WTC11 (cell line): ENCODE results near the gene DHDH. TPM values are rescaled to one million over a fixed set of nuclear protein-coding genes. Genes with fewer than 3 reads are reported as not detected.

Experiments used
- ATF6 ChIP-seq: sonication (generic); formaldehyde crosslinking; IDR thresholded peaks from 2 replicates; pipeline ENCODE4 v1.8.1; 2023; ENCODE audit warnings: mild to moderate bottlenecking, missing genetic modification reagents
- CBFB ChIP-seq: sonication (generic); formaldehyde crosslinking; IDR thresholded peaks from 2 replicates; pipeline ENCODE4 v1.8.1; 2022; ENCODE audit warnings: mild to moderate bottlenecking, low read depth, missing genetic modification reagents
- CREB1 ChIP-seq: sonication (generic); formaldehyde crosslinking; IDR thresholded peaks from 2 replicates; pipeline ENCODE4 v1.8.0; 2023; ENCODE audit warnings: mild to moderate bottlenecking, missing genetic modification reagents
- CTCF ChIP-seq: fragments of 200-600 bp; IDR thresholded peaks from 2 replicates; pipeline ENCODE4 v1.8.0; 2022; ENCODE audit warnings: antibody characterized with exemption
- E2F1 ChIP-seq: sonication (generic); formaldehyde crosslinking; IDR thresholded peaks from 2 replicates; pipeline ENCODE4 v1.8.0; 2022; ENCODE audit warnings: mild to moderate bottlenecking, missing genetic modification reagents
- E2F4 ChIP-seq: sonication (generic); formaldehyde crosslinking; IDR thresholded peaks from 2 replicates; pipeline ENCODE4 v1.8.1; 2022; ENCODE audit warnings: low read depth, mild to moderate bottlenecking, moderate library complexity, missing genetic modification reagents, borderline replicate concordance
- ESRRA ChIP-seq: sonication (generic); formaldehyde crosslinking; IDR thresholded peaks from 2 replicates; pipeline ENCODE4 v1.8.1; 2022; ENCODE audit warnings: mild to moderate bottlenecking, missing genetic modification reagents, borderline replicate concordance
- FOXJ3 ChIP-seq: sonication (generic); formaldehyde crosslinking; IDR thresholded peaks from 2 replicates; pipeline ENCODE4 v1.9.0; 2021; ENCODE audit warnings: missing genetic modification reagents, mild to moderate bottlenecking, borderline replicate concordance
- GABPB1 ChIP-seq: sonication (generic); formaldehyde crosslinking; IDR thresholded peaks from 2 replicates; pipeline ENCODE4 v1.8.1; 2023; ENCODE audit warnings: mild to moderate bottlenecking, missing genetic modification reagents
- MYBL2 ChIP-seq: sonication (generic); formaldehyde crosslinking; IDR thresholded peaks from 2 replicates; pipeline ENCODE4 v1.8.1; 2023; ENCODE audit warnings: mild to moderate bottlenecking, moderate library complexity, missing genetic modification reagents
- NFATC4 ChIP-seq: fragments of 250-450 bp; sonication (Bioruptor Pico); IDR thresholded peaks from 2 replicates; pipeline ENCODE4 v1.9.0; 2021; ENCODE audit warnings: mild to moderate bottlenecking
- NFE2L1 ChIP-seq: sonication (generic); formaldehyde crosslinking; IDR thresholded peaks from 2 replicates; pipeline ENCODE4 v1.8.1; 2023; ENCODE audit warnings: missing genetic modification reagents
- PRDM15 ChIP-seq: sonication (generic); formaldehyde crosslinking; IDR thresholded peaks from 2 replicates; pipeline ENCODE4 v1.8.0; 2022; ENCODE audit warnings: missing genetic modification reagents
- PRRX2 ChIP-seq: fragments of 250-450 bp; sonication (Bioruptor Pico); IDR thresholded peaks from 2 replicates; pipeline ENCODE4 v1.8.0; 2021; ENCODE audit warnings: mild to moderate bottlenecking
- RELA ChIP-seq: sonication (generic); formaldehyde crosslinking; IDR thresholded peaks from 2 replicates; pipeline ENCODE4 v1.8.1; 2022; ENCODE audit warnings: missing genetic modification reagents, mild to moderate bottlenecking, borderline replicate concordance
- SOX15 ChIP-seq: fragments of 250-450 bp; sonication (Bioruptor Pico); IDR thresholded peaks from 2 replicates; pipeline ENCODE4 v1.9.0; 2021; ENCODE audit warnings: mild to moderate bottlenecking
- STAT6 ChIP-seq: sonication (generic); formaldehyde crosslinking; conservative IDR thresholded peaks from 2 replicates; pipeline ENCODE4 v1.8.1; 2023; ENCODE audit warnings: mild to moderate bottlenecking, low read depth, missing genetic modification reagents, moderate library complexity
- TEAD4 ChIP-seq: sonication (generic); formaldehyde crosslinking; IDR thresholded peaks from 2 replicates; pipeline ENCODE4 v1.8.0; 2022; ENCODE audit warnings: mild to moderate bottlenecking, missing genetic modification reagents
- TP53 ChIP-seq: sonication (generic); formaldehyde crosslinking; IDR thresholded peaks from 2 replicates; pipeline ENCODE4 v1.8.1; 2023; ENCODE audit warnings: mild to moderate bottlenecking, missing genetic modification reagents
- USF2 ChIP-seq: sonication (generic); formaldehyde crosslinking; IDR thresholded peaks from 2 replicates; pipeline ENCODE4 v1.8.1; 2023; ENCODE audit warnings: mild to moderate bottlenecking, missing genetic modification reagents, moderate library complexity
- ZNF396 ChIP-seq: fragments of 250-450 bp; sonication (Bioruptor Pico); IDR thresholded peaks from 2 replicates; pipeline ENCODE4 v1.8.0; 2021; ENCODE audit warnings: mild to moderate bottlenecking, moderate library complexity, borderline replicate concordance
- ZNF416 ChIP-seq: fragments of 250-450 bp; sonication (Bioruptor Pico); IDR thresholded peaks from 2 replicates; pipeline ENCODE4 v1.9.0; 2021; ENCODE audit warnings: mild to moderate bottlenecking, inconsistent platforms
- ZNF423 ChIP-seq: fragments of 250-450 bp; sonication (Bioruptor Pico); IDR thresholded peaks from 2 replicates; pipeline ENCODE4 v2.1.2; 2022; ENCODE audit warnings: mild to moderate bottlenecking, moderate library complexity
- ZNF425 ChIP-seq: fragments of 250-450 bp; sonication (Bioruptor Pico); conservative IDR thresholded peaks from 2 replicates; pipeline ENCODE4 v1.9.0; 2021; ENCODE audit warnings: mild to moderate bottlenecking
- total RNA-seq: library from RNA; stranded (reverse); gene quantifications from 3 replicates; pipeline ENCODE4 v1.2.3, GENCODE V29; 2021

Gene DHDH
- total RNA-seq, 1 experiment from 2014 or later: 3.0 TPM

- TF ChIP-seq GABPB1: peak; percentile 65; the same call in 1 of the 2 replicates
- no peak for TF ChIP-seq TEAD4 (CRISPR knock-in tag)
- no peak for TF ChIP-seq SOX15
- TF ChIP-seq NFATC4 (CRISPR knock-in tag): peak; percentile 63; the same call in 1 of the 2 replicates
- TF ChIP-seq PRDM15: no peak
- no peak for TF ChIP-seq RELA (CRISPR knock-in tag)
- peak; percentile 73 for TF ChIP-seq USF2
- no peak for TF ChIP-seq FOXJ3
- no peak for TF ChIP-seq TP53 (CRISPR knock-in tag)
- no peak for TF ChIP-seq ZNF416 (CRISPR knock-in tag)
- no peak for TF ChIP-seq PRRX2 (CRISPR knock-in tag)
- TF ChIP-seq STAT6 (CRISPR knock-in tag): no peak
- no peak for TF ChIP-seq ESRRA (CRISPR knock-in tag)
- no peak for TF ChIP-seq E2F1 (CRISPR knock-in tag)
- no peak for TF ChIP-seq ZNF423 (CRISPR knock-in tag)
- TF ChIP-seq CTCF: no peak
- no peak for TF ChIP-seq ZNF425 (CRISPR knock-in tag)
- TF ChIP-seq ATF6 (CRISPR knock-in tag): no peak
- peak; percentile 64; the same call in 1 of the 2 replicates for TF ChIP-seq CREB1
- TF ChIP-seq E2F4 (CRISPR knock-in tag): no peak
- TF ChIP-seq NFE2L1: no peak
- no peak for TF ChIP-seq MYBL2 (CRISPR knock-in tag)
- TF ChIP-seq ZNF396: no peak
- no peak for TF ChIP-seq CBFB (CRISPR knock-in tag)
Observed at GRCh38 chr19:48965040-48965805, 31.7 kb downstream of the DHDH start, which contains the start of gene FTL (continued).
